Peyer's patch (tissue), 4 donors: Measurements from ENCODE around the gene CCDC159.

ENCODE experiments used
- CTCF ChIP-seq, 6 experiments: fragments of 450-650 bp in 4 of 6; fragments of 200-600 bp in 2 of 6; sonication (generic) in 1 of 6; IDR thresholded peaks; one replicate each; pipeline ENCODE4 v1.5.1; 2017 to 2019; ENCODE audit warnings: antibody characterized with exemption in 6 of 6, mild to moderate bottlenecking in 3 of 6, moderate library complexity in 1 of 6
- POLR2A ChIP-seq, 2 donors: fragments of 450-650 bp; IDR thresholded peaks; one replicate each; pipeline ENCODE4 v1.5.1; 2017; ENCODE audit warnings: antibody characterized with exemption in 2 of 2, mild to moderate bottlenecking in 2 of 2, moderate library complexity in 2 of 2

DNA sequence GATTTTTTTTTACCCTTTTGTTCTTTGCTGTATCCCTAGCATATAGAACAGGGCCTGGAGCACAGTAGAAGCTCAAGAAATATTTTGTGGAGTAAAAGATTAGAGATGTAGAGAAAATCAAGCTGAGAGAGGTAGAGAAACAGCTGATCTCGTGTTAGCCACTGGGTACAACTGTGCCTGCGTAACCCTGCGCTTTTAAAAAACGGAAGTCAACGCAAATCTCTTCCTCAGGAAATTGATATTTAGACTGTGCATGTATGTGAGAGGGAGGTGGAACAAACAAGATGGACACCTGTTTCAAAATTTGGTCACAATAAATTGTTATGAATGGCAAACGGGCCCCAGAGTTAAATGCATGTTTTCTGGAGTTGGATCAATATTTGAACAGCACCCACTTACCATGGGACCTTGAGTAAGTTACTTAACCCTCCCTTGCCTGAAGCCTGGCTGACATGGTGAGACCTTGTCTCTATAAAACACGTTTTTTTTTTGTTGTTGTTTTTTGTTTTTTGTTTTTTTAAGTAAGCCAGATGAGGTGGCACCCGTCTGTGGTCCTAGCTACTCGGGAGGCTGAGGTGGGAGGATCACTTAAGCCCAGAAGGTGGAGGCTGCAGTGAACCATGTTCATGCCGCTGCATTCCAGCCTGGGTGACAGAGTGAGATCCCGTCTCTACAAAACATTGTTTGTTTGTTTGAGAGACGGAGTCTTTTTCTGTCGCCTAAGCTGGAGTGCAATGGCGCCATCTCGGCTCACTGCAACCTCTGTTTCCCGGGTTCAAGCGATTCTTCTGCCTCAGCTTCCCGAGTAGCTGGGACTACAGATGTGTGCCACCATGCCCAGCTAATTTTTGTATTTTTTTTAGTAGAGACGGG, 41.1 kb downstream of the CCDC159 start:
- TF ChIP-seq CTCF (IDR thresholded peaks at IDR 0.05), result no peak
- TF ChIP-seq POLR2A (IDR thresholded peaks at IDR 0.05), result no peak
